GM06990 (cell line): ENCODE results near the gene PPP1R10.
"Not testable (repeated sequence)": the region's sequence is repeated elsewhere in the genome, so short reads cannot be mapped to it uniquely, and the experiment has no call there.

Experiments
- DNase-seq: peaks from one replicate; pipeline ENCODE4 v3.0.0-alpha.2; 2011; ENCODE audit not compliant: insufficient read length; ENCODE audit errors: extremely low read depth
- H3K27me3 ChIP-seq: replicated peaks from 2 replicates; pipeline ENCODE4 v1.6.0; 2011; ENCODE audit warnings: low read length; ENCODE audit not compliant: control insufficient read depth, insufficient read depth
- H3K36me3 ChIP-seq: 2 replicates; pipeline ENCODE4 v1.5.1; 2011; ENCODE audit warnings: low read length; ENCODE audit not compliant: control insufficient read depth, insufficient read depth
- H3K4me3 ChIP-seq: replicated peaks from 2 replicates; pipeline ENCODE4 v1.5.1; 2011; ENCODE audit warnings: low read depth, mild to moderate bottlenecking, control low read depth, low read length
- CTCF ChIP-seq: IDR thresholded peaks from 2 replicates; pipeline ENCODE4 v1.5.1; 2011; ENCODE audit warnings: low read length, control low read depth, mild to moderate bottlenecking, inconsistent platforms; ENCODE audit not compliant: insufficient read depth, poor library complexity, severe bottlenecking

PPP1R10 gene

GRCh38 chr6:30616811-30617564 lies at the start of gene PPP1R10:
PPP1R10 (minus strand) TSS chr6:30617243; CDS start chr6:30609944, 7,299 bp downstream.
- Histone ChIP-seq H3K36me3 (peaks cover 10% of the 10 kb centered on the region), H3K27me3 (no peaks in the 10 kb centered on the region), H3K4me3 (peak within 1 kb of the TSS; percentile 97)
- no peak for TF ChIP-seq CTCF
- peak; percentile 96 for DNase-seq

- H3K4me3 ChIP-seq, DNase-seq, H3K27me3 ChIP-seq: not testable (repeated sequence)
- peaks cover 29% of the 10 kb centered on the region for H3K36me3 ChIP-seq
Observed at GRCh38 chr6:30666300-30666699, 49.3 kb upstream of the PPP1R10 start.

- no peaks in the 10 kb centered on the region for H3K27me3 ChIP-seq
- no peak for TF ChIP-seq CTCF
- no peak for DNase-seq
- H3K4me3 ChIP-seq, result no peak overlapping the region
- H3K36me3 ChIP-seq, result peaks cover 31% of the 10 kb centered on the region
Observed at GRCh38 chr6:30664994-30665767, 48.1 kb upstream of the PPP1R10 start.

GRCh38 chr6:30657922-30658321 lies 40.9 kb upstream of the PPP1R10 start:
- peaks cover 51% of the 10 kb centered on the region for H3K36me3 ChIP-seq
- H3K27me3 ChIP-seq, result not testable (repeated sequence)

GRCh38 chr6:30657454-30657853 lies 40.4 kb upstream of the PPP1R10 start:
- H3K27me3 ChIP-seq, result no peaks in the 10 kb centered on the region
- peaks cover 50% of the 10 kb centered on the region for H3K36me3 ChIP-seq
- DNase-seq, result no peak
- TF ChIP-seq CTCF, result no peak
- H3K4me3 ChIP-seq, result no peak overlapping the region

More at GRCh38 chr6:30657922-30658321, 40.9 kb upstream of the PPP1R10 start:
- H3K4me3 ChIP-seq, DNase-seq: not testable (repeated sequence)

- Histone ChIP-seq H3K27me3 (no peaks in the 10 kb centered on the region), H3K4me3 (no peak overlapping the region), H3K36me3 (peaks cover 46% of the 10 kb centered on the region)
- DNase-seq, result no peak
- TF ChIP-seq CTCF, result no peak
Observed at GRCh38 chr6:30656513-30656912, 39.5 kb upstream of the PPP1R10 start.
